Suprapubic skin (tissue), 3 donors: Measurements from ENCODE around the gene IGFL3.

Experiments
- CTCF ChIP-seq, 2 donors: fragments of 200-600 bp in 1 of 2; fragments of 450-650 bp in 1 of 2; sonication (generic) in 1 of 2; IDR thresholded peaks; one replicate each; pipeline ENCODE4 v1.5.1; 2016 to 2019; ENCODE audit warnings: antibody characterized with exemption in 2 of 2, mild to moderate bottlenecking in 1 of 2, moderate library complexity in 1 of 2
- EP300 ChIP-seq: sonication (generic); formaldehyde crosslinking; IDR thresholded peaks from one replicate; pipeline ENCODE4 v1.6.1; 2017; ENCODE audit warnings: antibody characterized with exemption
- POLR2A ChIP-seq, 2 donors: fragments of 450-650 bp; IDR thresholded peaks; one replicate each; pipeline ENCODE4 v1.6.1; 2017; ENCODE audit warnings: antibody characterized with exemption in 2 of 2, mild to moderate bottlenecking in 2 of 2, moderate library complexity in 2 of 2

- TF ChIP-seq CTCF (IDR thresholded peaks at IDR 0.05) (peak in 1 of 2 donors; percentile 25), POLR2A (IDR thresholded peaks at IDR 0.05) (no peak), EP300 (no peak)
These were observed 959 bp upstream of the IGFL3 start for GRCh38 chr19:46125447-46125846.
